ENCODE results near the gene PLEKHA1.

- TF ChIP-seq SIN3A (IDR thresholded peaks at IDR 0.05; ENCODE audit: borderline replicate concordance, insufficient read depth, low read length) (no peak), TAF1 (IDR thresholded peaks at IDR 0.05; ENCODE audit: borderline replicate concordance, insufficient read depth, low read length) (no peak), POLR2AphosphoS5 (IDR thresholded peaks at IDR 0.05; ENCODE audit: low read depth, low read length) (no peak)
Measured at GRCh38 chr10:122386514-122386913, 12.0 kb downstream of the PLEKHA1 start.

Measured in PFSK-1 (cell line).